MCF 10A (cell line): ENCODE results near the gene GLIS1. TPM values are rescaled to one million over a fixed set of nuclear protein-coding genes. Genes with fewer than 3 reads are reported as not detected.

ENCODE experiments used
- BruUV-seq: library from RNA; stranded (reverse); fragments of 400-500 nt; replicated peaks from 2 replicates; lab custom pipeline; 2021; lab: Mats Ljungman, UMichigan
- CTCF ChIA-PET: fragments of 300-600 bp; sonication (Branson Sonifier 250); formaldehyde crosslinking; extraction: SDS; loops from one replicate; lab custom pipeline; 2021; ENCODE audit warnings: antibody characterized with exemption, inconsistent platforms; lab: Yijun Ruan, JAX
- POLR2A ChIA-PET: fragments of 300-600, 350-650 bp; sonication (Branson Sonifier 250); formaldehyde crosslinking; extraction: SDS; loops from one replicate; lab custom pipeline; 2020; ENCODE audit warnings: antibody characterized with exemption, inconsistent platforms; lab: Yijun Ruan, JAX
- DNase-seq: peaks from one replicate; pipeline ENCODE4 v3.0.0-alpha.2; 2018; ENCODE audit not compliant: unreplicated experiment
- H3K27ac Mint-ChIP-seq: one replicate; pipeline ENCODE4 v1.8.0; 2022; ENCODE audit warnings: mild to moderate bottlenecking, low read depth, mixed read lengths; ENCODE audit not compliant: unreplicated experiment
- H3K27me3 Mint-ChIP-seq: one replicate; pipeline ENCODE4 v1.8.0; 2022; ENCODE audit warnings: mixed read lengths; ENCODE audit not compliant: insufficient read depth, unreplicated experiment
- H3K36me3 Mint-ChIP-seq: one replicate; pipeline ENCODE4 v1.8.0; 2022; ENCODE audit warnings: mild to moderate bottlenecking, moderate library complexity, mixed read lengths; ENCODE audit not compliant: insufficient read depth, unreplicated experiment
- H3K4me1 Mint-ChIP-seq: one replicate; pipeline ENCODE4 v1.8.0; 2022; ENCODE audit warnings: mixed read lengths; ENCODE audit not compliant: insufficient read depth, unreplicated experiment
- H3K4me3 Mint-ChIP-seq: one replicate; pipeline ENCODE4 v1.8.0; 2022; ENCODE audit warnings: mild to moderate bottlenecking, moderate library complexity, mixed read lengths; ENCODE audit not compliant: unreplicated experiment
- H3K9me3 Mint-ChIP-seq: one replicate; pipeline ENCODE4 v1.8.0; 2022; ENCODE audit warnings: mixed read lengths; ENCODE audit not compliant: unreplicated experiment
- intact Hi-C: fragments of 100-400 bp; cut with micrococcal nuclease; formaldehyde crosslinking; loops from 2 replicates; pipeline ENCODE4 v1.14.1; 2022
- total RNA-seq: library from RNA; stranded (reverse); gene quantifications from 2 replicates; pipeline ENCODE4 v1.2.3, GENCODE V29; 2022
- TF ChIP-seq, protein P1 (sequence below): fragments of 200-600 bp; IDR thresholded peaks from one replicate; pipeline ENCODE4 v1.8.0; 2022; ENCODE audit warnings: antibody characterized with exemption, mild to moderate bottlenecking; ENCODE audit not compliant: unreplicated experiment

Gene GLIS1
- total RNA-seq, 1 experiment from 2014 or later, result 0.93 TPM

DNA sequence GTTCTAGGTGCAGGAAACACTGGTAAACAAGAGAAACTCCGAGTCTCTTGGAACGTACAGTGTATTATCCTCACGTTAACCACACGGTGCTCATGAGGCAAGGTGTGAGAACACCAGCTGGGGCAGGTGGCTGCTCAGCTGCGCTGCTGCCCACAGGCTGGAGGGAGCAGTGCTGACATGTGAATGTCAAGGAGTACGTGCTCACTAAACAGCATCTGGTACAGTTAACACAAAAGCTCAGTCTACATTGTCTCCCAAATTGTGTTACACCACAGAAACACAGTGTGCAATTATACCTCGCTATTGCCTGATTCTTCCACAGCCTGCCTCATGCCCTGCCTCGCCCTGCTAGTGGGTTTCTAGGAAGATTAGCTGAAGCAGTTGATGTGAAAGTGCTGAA is 138.4 kb downstream of the GLIS1 start:
- CTCF ChIA-PET, result no interaction called here
- TF ChIP-seq, protein P1, sequence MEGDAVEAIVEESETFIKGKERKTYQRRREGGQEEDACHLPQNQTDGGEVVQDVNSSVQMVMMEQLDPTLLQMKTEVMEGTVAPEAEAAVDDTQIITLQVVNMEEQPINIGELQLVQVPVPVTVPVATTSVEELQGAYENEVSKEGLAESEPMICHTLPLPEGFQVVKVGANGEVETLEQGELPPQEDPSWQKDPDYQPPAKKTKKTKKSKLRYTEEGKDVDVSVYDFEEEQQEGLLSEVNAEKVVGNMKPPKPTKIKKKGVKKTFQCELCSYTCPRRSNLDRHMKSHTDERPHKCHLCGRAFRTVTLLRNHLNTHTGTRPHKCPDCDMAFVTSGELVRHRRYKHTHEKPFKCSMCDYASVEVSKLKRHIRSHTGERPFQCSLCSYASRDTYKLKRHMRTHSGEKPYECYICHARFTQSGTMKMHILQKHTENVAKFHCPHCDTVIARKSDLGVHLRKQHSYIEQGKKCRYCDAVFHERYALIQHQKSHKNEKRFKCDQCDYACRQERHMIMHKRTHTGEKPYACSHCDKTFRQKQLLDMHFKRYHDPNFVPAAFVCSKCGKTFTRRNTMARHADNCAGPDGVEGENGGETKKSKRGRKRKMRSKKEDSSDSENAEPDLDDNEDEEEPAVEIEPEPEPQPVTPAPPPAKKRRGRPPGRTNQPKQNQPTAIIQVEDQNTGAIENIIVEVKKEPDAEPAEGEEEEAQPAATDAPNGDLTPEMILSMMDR, result no peak
- Mint-ChIP-seq H3K4me3 (no peak overlapping the region), H3K27me3 (no peaks in the 10 kb centered on the region), H3K9me3 (no peaks in the 10 kb centered on the region), H3K27ac (no peak overlapping the region), H3K36me3 (peaks cover 6% of the 10 kb centered on the region), H3K4me1 (no peaks in the 10 kb centered on the region)
- BruUV-seq, result no TSS peak
- POLR2A ChIA-PET, result interaction anchor here (1.3 kb wide), 1 partner anchor 11 kb away, joined by 4 read pairs; no protein-coding TSS in a partner anchor
- intact Hi-C loops, result no loop called here
- no peak for DNase-seq

DNA sequence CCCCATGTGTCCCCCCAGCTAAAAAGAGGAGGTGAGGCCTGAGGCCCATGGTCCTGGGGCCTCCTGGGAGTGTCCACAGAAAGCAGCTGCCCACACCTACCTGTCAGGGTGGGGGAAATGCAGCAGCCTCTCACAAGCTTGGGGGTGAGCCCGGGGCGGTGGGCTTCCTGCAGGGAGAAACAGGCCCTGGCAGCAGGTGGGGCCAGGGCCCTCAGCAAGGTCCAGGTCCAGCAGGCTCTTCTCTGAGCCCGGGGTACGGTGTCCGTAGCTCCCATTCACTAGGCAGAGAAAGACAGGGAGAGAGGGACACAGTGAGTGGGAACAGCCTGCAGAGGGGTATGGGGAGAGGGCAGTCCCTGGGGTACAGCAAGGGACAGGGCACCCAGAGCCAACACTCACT is 139.0 kb downstream of the GLIS1 start:
- POLR2A ChIA-PET, result interaction anchor here (1.3 kb wide), 1 partner anchor 12 kb away, joined by 4 read pairs; no protein-coding TSS in a partner anchor
- Mint-ChIP-seq H3K4me1 (no peaks in the 10 kb centered on the region), H3K36me3 (peaks cover 6% of the 10 kb centered on the region), H3K27me3 (no peaks in the 10 kb centered on the region), H3K4me3 (no peak overlapping the region), H3K9me3 (no peaks in the 10 kb centered on the region), H3K27ac (no peak overlapping the region)
- no peak for DNase-seq
- BruUV-seq, result no TSS peak
- TF ChIP-seq, protein P1, result no peak
- CTCF ChIA-PET, result no interaction called here
- intact Hi-C loops, result no loop called here

DNA sequence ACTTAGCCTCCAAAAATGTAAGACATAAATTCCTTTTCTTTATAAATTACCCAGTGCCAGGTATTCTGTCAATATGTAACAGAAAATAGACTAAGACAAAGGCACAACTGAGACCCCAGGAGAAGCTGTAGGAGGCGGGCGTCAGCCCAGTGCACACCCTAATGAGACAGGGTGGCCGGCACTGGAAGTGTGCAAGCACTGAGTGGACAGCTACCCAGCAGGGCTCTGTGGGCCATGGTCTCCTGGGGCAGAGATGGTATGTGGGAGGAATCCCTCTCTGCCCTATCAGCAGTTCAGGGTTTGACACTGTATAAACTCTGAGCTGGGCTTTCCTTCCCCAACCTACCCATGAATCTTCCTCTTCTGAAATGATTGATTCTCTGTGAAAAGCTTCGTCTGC is 139.5 kb downstream of the GLIS1 start:
- no peak overlapping the region for H3K4me3 Mint-ChIP-seq
- peaks cover 6% of the 10 kb centered on the region for H3K36me3 Mint-ChIP-seq
- CTCF ChIA-PET, result interaction anchor here (0.6 kb wide), 1 partner anchor 1117 kb away, joined by 3 read pairs; no protein-coding TSS in a partner anchor
- DNase-seq, result no peak
- H3K27me3 Mint-ChIP-seq, result no peaks in the 10 kb centered on the region
- no TSS peak for BruUV-seq
- H3K9me3 Mint-ChIP-seq, result no peaks in the 10 kb centered on the region
- H3K4me1 Mint-ChIP-seq, result no peaks in the 10 kb centered on the region
- H3K27ac Mint-ChIP-seq, result no peak overlapping the region
- TF ChIP-seq, protein P1, result no peak
- POLR2A ChIA-PET, result no interaction called here
- intact Hi-C loops, result no loop called here

- Mint-ChIP-seq H3K4me3 (no peak overlapping the region), H3K36me3 (peaks cover 6% of the 10 kb centered on the region), H3K9me3 (no peaks in the 10 kb centered on the region), H3K4me1 (no peaks in the 10 kb centered on the region), H3K27ac (no peak overlapping the region), H3K27me3 (no peaks in the 10 kb centered on the region)
- CTCF ChIA-PET, result interaction anchor here (0.6 kb wide), 1 partner anchor 1118 kb away, joined by 3 read pairs; no protein-coding TSS in a partner anchor
- TF ChIP-seq, protein P1, result no peak
- POLR2A ChIA-PET, result no interaction called here
- intact Hi-C loops, result no loop called here
- no TSS peak for BruUV-seq
- no peak for DNase-seq
Measured at GRCh38 chr1:53598966-53599365, 140.0 kb downstream of the GLIS1 start.
